Fibroblast of mammary gland (primary cell): Measurements from ENCODE around the gene RNF183.

Experiments
- DNase-seq: peaks from one replicate; pipeline ENCODE4 v3.0.0-alpha.2; 2010; ENCODE audit warnings: low read depth
- H3K4me3 ChIP-seq: 2 replicates; pipeline ENCODE4 v1.5.1; 2011; ENCODE audit warnings: low read depth, mild to moderate bottlenecking, low read length, moderate library complexity; ENCODE audit not compliant: control insufficient read depth
- TF ChIP-seq, protein P1 (sequence below): conservative IDR thresholded peaks from 2 replicates; pipeline ENCODE4 v1.5.1; 2011; ENCODE audit warnings: low read depth, low read length, inconsistent platforms; ENCODE audit not compliant: control insufficient read depth, insufficient read depth

RNF183 gene, protein sequence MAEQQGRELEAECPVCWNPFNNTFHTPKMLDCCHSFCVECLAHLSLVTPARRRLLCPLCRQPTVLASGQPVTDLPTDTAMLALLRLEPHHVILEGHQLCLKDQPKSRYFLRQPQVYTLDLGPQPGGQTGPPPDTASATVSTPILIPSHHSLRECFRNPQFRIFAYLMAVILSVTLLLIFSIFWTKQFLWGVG

DNA sequence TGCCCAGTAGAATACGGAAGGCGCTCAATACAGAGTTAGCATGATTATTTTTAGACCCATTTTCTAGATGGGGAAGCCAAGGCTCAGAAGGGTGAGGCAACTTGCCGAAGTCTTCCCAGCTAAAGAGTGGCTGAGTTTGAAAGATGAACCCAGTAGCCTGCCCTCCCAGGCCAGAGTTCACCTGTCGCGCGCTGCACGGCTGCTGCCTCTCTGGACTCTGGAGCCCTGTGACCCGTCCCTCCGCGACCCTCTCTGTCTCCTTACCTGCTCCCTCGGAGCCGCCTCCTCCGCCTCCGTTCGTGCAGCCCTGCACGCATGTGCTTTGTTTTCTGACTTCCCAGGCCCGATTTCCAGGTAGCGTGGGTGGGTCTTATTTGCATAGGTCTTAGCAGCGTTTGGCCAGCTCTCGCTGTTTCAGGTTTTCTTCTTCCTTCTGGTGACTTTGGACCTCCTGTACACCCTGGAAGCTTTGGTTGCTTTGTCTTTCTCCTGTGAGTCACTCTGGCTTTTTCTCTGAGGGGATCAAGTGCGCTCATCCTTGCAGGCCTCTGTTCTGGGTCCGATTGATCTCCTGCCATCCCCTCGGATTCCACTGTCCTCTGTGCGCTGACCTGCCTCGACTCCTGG is at the start of gene RNF183:
Gene RNF183, minus strand, starts transcription at position 585 of the 627 bp plus-strand sequence. CDS start 5,192 bp downstream, outside the sequence.
- TF ChIP-seq, protein P1, sequence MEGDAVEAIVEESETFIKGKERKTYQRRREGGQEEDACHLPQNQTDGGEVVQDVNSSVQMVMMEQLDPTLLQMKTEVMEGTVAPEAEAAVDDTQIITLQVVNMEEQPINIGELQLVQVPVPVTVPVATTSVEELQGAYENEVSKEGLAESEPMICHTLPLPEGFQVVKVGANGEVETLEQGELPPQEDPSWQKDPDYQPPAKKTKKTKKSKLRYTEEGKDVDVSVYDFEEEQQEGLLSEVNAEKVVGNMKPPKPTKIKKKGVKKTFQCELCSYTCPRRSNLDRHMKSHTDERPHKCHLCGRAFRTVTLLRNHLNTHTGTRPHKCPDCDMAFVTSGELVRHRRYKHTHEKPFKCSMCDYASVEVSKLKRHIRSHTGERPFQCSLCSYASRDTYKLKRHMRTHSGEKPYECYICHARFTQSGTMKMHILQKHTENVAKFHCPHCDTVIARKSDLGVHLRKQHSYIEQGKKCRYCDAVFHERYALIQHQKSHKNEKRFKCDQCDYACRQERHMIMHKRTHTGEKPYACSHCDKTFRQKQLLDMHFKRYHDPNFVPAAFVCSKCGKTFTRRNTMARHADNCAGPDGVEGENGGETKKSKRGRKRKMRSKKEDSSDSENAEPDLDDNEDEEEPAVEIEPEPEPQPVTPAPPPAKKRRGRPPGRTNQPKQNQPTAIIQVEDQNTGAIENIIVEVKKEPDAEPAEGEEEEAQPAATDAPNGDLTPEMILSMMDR = no peak
- no peak within 1 kb of the TSS for H3K4me3 ChIP-seq
- DNase-seq = no peak

DNA sequence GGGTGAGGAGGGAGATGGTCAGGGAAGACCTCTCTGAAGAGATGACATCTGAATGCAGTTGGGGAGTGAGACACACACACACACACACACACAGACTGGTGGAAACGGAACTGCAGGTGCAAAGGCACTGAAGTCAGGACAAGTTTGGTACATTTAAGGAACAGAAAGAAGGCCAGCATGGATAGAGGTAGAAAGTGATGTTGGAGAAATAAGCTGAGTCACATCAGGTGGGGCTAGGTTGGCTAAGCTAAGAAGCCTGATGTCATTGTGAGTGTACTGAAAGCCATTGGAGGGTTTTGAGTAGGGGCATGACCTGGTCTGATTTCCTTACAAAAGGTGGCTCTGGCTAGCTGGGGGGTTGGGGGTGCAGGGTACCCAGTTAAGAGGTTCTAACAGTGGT is 49.2 kb upstream of the RNF183 start:
- TF ChIP-seq, protein P1 = no peak
- H3K4me3 ChIP-seq = no peak overlapping the region
- no peak for DNase-seq

DNA sequence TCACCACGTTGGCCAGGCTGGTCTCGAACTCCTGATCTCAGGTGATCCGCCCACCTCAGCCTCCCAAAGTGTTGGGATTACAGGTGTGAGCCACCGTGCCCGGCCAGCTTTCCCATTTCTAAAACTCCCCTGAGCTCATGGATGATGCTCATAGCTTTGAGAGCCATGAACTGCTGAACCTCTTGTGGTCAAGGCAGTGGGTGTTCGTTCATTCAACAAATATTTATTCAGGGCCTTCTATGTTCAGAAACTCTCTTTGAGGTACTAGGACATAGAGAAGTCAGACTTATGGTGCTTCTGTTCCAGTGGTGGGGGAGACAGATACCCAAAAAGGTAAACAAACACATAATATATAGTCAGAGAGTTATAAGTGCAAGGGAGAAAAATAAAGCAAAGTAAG is 48.8 kb upstream of the RNF183 start:
- TF ChIP-seq, protein P1 = no peak
- no peak overlapping the region for H3K4me3 ChIP-seq
- DNase-seq = no peak

DNA sequence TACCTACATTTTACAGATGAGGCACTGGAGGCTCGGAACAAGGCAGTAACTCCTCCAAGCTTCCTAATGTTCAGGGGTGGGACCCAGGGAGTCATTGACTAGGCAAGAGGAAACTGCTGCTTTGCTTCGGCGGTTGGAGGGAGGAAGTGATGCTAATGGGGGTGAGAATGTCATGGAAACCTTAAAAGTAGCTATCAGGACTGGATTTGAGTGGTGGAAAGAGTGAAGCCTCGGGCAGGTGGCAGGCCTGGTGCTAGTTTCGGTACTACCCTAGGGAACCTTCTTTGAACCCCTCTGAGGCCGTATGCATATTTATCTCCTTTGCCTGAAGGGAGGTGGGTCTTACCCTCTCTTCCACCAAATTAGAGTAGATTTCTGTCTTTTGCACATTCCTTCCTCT is 47.8 kb upstream of the RNF183 start:
- TF ChIP-seq, protein P1 = no peak
- no peak for DNase-seq
- H3K4me3 ChIP-seq = no peak overlapping the region

DNA sequence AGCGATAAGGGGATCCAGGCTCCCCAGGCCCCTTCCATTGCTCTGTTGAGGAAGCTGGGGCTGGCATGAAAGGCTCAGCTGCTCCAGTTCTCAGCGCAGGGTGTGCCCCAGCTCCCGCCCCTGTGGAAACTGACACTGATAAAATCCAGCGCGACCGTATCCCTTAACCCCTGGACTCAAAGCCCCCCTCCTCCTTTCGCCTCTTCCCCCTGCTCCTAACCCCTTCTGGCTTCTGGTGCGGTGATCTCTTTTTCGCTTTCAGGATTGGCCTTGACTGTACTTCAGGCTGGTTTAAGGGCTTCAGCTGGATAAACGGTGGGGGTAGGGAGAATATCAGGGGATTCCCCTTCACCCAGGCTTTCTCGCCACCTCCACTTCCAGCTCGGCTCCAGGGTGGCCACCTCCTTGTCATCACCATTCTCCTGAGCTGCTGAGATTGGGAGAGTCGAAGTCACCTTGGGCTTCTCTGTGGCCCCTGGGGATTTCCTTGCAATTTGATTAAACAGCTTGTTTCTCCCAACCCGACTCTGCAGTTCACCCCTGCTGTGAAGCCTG is 47.0 kb upstream of the RNF183 start:
- TF ChIP-seq, protein P1 = no peak
- H3K4me3 ChIP-seq = no peak overlapping the region
- DNase-seq = no peak

DNA sequence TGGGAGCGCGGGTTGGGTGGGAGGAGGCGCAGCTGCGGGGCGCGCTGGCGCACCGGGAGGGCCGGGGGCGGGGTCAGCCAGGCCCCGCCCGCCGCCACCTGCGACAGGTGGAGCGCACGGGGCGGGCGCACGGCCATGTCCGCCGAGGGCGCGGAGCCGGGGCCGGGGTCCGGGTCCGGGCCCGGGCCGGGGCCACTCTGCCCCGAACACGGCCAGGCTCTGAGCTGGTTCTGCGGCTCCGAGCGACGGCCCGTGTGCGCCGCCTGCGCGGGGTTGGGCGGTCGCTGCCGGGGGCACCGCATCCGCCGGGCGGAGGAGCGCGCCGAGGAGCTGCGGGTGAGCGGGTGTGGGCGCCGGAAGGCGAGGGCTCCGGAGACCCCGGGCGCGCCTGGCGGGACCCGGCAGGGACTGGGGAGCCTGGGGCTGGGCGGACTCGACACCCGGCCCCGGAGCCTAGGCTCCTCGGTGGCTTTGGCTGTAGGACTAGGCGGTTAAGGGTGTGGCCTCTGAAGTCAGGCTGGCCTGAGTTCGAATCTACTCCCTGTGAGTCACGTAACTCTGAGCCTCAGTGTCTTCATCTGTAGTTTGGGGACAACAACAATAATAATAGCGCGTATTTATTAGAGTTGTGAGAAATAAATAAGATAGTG is 46.4 kb upstream of the RNF183 start, which contains the start of gene BSPRY:
Gene BSPRY, plus strand, starts transcription at position 97 of the 650 bp plus-strand sequence. Its CDS starts 39 bp downstream, at position 136.
- TF ChIP-seq, protein P1 = no peak
- no peak within 1 kb of the TSS for H3K4me3 ChIP-seq
- DNase-seq = no peak
